ENCODE data around the gene GRIN3B.

Gene GRIN3B

GRCh38 chr19:1007399-1008251, 7.4 kb downstream of the GRIN3B start:
- DNase-seq (ENCODE audit: low spot score): no peak
- FAIRE-seq: no peak

DNA sequence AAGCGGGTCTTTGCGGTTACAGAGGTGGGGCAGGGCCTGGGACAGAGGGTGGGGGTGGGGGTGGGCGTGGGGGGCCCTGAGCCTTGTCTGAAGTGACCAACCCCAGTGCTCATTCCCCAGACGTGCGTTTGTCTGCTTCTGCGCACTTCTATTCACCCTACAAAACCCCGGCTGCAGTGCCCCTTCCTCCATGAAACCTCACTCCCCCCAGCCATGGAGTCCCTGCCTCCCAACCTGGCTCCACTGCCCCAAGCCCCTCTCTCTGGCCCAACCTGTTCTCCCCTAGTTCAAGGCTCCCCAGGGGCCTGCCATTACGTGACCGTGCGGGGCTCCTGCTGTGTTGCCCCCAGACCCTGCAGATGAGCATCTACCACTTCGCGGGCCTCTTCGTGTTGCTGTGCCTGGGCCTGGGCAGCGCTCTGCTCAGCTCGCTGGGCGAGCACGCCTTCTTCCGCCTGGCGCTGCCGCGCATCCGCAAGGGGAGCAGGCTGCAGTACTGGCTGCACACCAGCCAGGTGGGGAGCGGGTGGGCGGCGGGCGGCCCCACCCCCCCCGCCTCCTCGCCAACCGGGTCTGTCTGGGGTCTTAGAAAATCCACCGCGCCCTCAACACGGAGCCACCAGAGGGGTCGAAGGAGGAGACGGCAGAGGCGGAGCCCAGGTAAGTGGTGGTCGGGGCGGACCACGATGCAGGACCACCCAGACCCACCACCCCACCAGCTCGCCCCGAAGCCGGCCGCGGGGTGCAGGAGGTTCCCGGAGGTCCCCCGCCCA, 8.2 kb downstream of the GRIN3B start:
- no peak for FAIRE-seq

GRCh38 chr19:1009041-1009980, 9.1 kb downstream of the GRIN3B start:
- DNase-seq (ENCODE audit: low spot score) (no peak), FAIRE-seq (no peak)

More for the DNA sequence above, 8.2 kb downstream of the GRIN3B start:
- DNase-seq (ENCODE audit: low spot score): no peak

DNA sequence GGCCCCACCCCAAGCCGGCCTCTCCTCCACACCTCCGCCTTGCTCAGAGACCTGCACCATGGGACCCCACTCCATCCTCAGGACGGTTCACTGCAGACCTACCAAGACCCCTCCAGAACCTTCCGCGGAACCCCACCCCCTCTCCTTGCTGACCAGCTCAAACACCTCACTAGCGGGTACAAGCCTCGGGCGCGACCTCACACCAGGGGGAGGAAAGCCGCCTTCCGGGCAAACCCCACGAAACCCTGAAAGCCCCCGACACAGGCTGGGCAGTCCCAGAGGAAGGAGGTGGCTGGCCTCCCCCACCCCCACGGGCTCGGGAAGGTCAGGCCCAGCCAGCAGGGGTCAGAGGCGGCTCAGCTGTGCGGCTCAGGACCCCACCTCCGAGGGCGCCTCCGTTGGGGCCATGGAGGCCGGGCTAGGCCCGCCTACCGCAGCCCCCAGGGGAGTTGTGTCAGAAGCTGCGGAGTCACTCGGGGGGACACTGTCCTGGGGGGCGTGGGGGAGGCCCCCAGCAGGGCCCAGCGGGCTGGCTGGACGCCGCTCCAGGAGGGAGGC, 9.8 kb downstream of the GRIN3B start:
- no peak for FAIRE-seq
- DNase-seq (ENCODE audit: low spot score): no peak

DNA sequence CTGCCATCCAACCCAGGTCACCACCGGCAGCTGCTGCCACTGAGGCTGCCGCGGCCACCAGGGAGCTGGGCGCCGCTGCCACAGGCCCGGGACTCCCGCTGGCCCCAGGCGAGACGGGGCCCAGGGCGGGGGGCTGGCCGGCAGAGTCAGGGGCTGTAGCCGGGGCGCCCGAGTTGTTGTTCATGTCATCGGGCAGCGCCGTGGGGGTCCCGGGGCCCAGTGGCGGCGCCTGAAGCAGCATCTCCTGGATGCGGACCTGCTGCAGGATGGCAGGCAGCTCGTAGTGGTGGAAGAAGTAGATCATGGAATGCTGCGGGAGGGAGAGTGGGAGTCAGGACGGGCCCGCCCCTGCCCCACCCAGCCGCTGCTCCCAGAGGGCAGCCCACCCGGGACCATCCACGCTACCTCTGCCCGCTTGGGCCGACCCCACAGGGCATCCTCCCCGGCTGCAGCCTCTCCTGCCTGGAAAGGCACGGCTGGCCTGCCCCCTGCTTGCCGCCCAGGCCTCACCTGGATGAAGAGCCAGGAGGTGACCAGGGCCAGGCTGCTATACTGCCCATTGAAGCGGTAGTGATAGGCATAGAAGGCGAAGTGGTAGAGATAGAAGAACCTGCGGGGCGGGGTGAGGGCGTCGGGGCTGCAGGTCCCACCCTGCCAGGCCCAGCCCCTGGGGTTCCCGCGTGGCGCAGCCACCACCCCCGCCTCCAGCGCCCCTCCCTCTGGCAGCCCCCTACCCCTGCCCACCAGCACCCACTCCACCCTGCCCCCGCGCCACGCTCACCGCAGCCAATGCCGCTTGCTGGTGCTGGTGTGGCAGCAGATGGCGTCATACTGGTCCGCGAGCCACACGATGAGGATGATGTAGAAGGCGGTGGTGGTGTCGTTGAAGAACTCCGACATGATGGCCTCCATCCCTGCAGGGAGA, 10.6 kb downstream of the GRIN3B start:
- FAIRE-seq (no peak), DNase-seq (ENCODE audit: low spot score) (no peak)

GRCh38 chr19:1011831-1012333, 11.7 kb downstream of the GRIN3B start:
- FAIRE-seq (no peak), DNase-seq (ENCODE audit: low spot score) (no peak)

GRCh38 chr19:1012334-1012733, 12.1 kb downstream of the GRIN3B start:
- FAIRE-seq (no peak), DNase-seq (ENCODE audit: low spot score) (no peak)

- no peak for FAIRE-seq
Measured at GRCh38 chr19:1013218-1013617, 13.0 kb downstream of the GRIN3B start.

DNA sequence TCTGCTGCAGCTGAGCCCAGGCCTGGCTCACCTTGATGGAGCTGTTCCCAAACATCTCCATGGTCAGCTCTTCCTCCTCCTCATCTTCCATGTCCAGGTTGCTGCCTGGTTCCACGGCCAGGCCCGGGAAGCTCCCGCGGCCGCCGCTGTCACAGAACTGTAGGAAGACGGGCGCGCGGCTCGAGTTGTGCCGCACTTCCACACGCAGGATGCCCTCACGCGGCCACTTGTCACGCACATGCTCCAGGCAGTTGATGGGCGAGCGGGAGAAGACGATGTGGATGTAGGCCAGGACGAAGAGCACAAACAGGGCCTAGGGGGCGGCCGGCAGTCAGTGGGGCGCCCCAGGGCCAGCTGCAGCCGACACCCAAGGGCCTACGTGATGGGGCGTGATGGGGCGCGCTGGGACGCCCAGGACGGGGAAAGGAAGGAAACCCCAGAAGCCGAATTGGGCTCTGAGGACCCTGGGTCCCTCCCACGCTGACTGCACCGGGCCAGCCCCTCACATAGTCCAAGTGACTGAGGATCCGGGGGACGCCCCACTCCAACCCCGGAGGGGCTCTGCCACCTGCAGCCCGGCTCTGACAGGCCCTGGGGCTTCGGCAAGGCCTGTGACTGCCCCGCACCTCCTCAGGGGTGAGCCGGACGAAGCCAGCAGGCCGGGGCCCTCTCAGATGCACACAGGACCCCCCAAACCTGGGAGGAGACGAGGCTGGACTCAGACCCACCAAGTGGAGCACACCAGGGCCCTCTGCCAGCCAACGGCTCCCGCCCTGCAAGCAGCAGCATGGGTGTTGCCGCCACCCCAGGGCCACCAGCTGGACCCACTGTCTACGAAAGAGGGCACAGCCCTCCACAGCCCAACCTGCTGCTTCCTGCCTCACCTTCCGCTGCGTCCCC, 14.2 kb downstream of the GRIN3B start:
- no peak for FAIRE-seq

More at GRCh38 chr19:1013218-1013617, 13.0 kb downstream of the GRIN3B start:
- no peak for DNase-seq (ENCODE audit: low spot score)

GRCh38 chr19:1015061-1015781, 15.0 kb downstream of the GRIN3B start:
- FAIRE-seq (no peak), DNase-seq (ENCODE audit: low spot score) (no peak)

More for the DNA sequence above, 14.2 kb downstream of the GRIN3B start:
- no peak for DNase-seq (ENCODE audit: low spot score)

- FAIRE-seq (no peak), DNase-seq (ENCODE audit: low spot score) (no peak)
Measured at GRCh38 chr19:1015782-1016646, 15.8 kb downstream of the GRIN3B start.

DNA sequence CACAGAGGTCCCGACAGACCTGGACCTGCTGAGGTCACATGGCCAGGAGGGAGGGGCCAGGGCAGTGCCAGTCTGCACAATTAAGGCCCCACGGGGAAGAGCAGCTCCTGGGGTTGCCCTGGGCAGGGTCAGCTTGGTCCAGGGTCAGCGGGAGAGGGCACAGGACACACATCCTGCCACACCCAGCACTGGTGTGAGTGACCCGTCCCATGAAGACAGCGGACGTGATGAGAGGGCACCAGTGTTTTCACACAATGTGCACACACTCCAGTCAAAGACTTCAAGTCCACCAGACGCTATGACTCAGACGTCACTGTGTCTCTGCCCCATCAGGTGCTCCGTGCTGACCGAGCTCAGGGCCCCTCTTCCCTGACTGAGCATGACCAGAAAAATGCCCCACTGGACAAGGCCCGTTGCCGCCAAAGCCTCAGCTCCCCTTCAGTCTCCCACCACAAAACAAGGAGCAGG, 16.5 kb downstream of the GRIN3B start:
- FAIRE-seq (no peak), DNase-seq (ENCODE audit: low spot score) (no peak)

DNA sequence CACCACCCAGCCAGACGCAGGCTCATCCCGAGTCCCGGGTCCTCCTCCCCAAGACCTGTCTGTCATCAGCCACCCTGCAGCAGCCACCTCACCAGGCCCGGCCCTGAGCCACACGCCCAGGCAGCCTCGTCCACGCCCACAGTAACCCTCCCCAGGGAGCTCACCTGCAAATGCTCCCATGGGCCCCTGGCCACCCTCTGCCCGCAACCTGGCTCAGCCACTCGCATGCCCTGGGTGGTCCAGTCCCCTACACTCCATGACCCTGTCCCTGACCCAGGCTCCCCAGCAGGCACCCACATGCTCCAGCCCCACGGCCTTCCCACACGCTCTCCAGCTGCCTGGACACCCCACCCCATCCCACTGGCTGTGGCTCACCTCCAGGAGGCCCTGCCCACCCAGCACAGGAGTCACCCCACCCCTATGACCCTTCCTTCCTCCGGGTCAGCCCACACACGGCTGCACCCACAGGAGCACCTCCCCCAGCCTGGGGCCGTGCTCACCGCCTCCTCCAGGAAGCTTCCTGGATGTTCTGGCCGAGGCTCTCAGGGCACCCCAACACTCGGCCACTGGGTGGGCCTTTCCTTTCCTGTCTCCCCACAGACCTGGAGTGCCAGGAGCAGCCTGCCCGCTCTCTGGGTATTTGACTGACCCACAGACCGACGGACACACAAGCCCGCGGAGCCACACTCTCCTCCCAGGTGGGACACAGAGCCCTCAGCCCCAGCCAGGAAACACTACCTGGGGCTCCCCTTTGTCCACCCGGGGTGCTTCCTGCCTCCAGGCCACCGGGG, 17.1 kb downstream of the GRIN3B start:
- DNase-seq (ENCODE audit: low spot score): no peak
- FAIRE-seq: no peak

DNA sequence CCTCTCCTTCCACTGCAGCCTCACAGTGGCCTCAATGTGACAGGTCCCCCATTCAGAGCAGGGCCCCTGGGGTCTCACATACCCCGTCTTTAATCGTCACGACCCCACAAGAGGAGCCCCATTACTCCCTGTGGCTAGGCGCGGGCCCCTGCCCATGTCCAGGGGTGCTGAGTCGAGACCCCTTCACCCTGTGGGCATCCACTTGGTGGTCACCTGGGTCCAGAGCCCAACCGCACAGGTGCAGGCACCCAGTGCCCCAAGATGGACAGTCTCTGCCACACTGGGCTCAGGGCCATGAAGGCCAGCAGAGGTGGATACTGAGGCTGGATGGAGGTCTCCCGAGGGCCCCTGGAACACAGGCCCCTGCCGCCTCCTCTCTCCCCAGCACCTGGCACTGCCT, 17.7 kb downstream of the GRIN3B start:
- DNase-seq (ENCODE audit: low spot score): no peak
- no peak for FAIRE-seq

- no peak for FAIRE-seq
- no peak for DNase-seq (ENCODE audit: low spot score)
Measured at GRCh38 chr19:1018393-1018792, 18.2 kb downstream of the GRIN3B start.

GRCh38 chr19:1018932-1019615, 18.9 kb downstream of the GRIN3B start:
- DNase-seq (ENCODE audit: low spot score) (no peak), FAIRE-seq (no peak)

Data from urothelium cell line (cell line).